ENCODE results near the gene PDE4B. TPM values are rescaled to one million over a fixed set of nuclear protein-coding genes. Genes with fewer than 3 reads are reported as not detected.

The PDE4B gene
- total RNA-seq, 1 donor from 2014 or later, result 3.8 TPM

DNA sequence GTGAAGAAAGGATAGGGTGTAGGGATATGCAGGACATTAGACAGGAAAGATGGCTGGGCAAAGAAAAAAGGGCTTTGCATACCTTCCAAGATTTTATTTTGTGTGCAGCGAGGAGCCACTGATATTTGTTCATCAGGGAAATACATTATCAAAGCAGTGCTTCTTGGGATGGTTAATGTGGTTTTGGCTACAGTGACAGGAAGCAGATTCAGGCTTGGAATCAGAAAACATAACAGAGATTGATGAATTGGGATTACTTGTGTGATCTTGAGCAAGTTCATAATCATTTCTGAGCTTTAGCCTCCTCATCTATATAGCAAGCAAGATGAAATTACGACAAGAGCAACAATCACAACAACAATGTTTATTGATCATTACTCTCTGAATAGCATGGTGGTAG is 492.1 kb downstream of the PDE4B start:
- H3K4me3 ChIP-seq (ENCODE audit: low read depth, low read length), result no peak overlapping the region
- DNase-seq (ENCODE audit: low read depth), result no peak
- TF ChIP-seq, protein P1, sequence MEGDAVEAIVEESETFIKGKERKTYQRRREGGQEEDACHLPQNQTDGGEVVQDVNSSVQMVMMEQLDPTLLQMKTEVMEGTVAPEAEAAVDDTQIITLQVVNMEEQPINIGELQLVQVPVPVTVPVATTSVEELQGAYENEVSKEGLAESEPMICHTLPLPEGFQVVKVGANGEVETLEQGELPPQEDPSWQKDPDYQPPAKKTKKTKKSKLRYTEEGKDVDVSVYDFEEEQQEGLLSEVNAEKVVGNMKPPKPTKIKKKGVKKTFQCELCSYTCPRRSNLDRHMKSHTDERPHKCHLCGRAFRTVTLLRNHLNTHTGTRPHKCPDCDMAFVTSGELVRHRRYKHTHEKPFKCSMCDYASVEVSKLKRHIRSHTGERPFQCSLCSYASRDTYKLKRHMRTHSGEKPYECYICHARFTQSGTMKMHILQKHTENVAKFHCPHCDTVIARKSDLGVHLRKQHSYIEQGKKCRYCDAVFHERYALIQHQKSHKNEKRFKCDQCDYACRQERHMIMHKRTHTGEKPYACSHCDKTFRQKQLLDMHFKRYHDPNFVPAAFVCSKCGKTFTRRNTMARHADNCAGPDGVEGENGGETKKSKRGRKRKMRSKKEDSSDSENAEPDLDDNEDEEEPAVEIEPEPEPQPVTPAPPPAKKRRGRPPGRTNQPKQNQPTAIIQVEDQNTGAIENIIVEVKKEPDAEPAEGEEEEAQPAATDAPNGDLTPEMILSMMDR (conservative IDR thresholded peaks at IDR 0.05; ENCODE audit: low read depth, low read length), result no peak

DNA sequence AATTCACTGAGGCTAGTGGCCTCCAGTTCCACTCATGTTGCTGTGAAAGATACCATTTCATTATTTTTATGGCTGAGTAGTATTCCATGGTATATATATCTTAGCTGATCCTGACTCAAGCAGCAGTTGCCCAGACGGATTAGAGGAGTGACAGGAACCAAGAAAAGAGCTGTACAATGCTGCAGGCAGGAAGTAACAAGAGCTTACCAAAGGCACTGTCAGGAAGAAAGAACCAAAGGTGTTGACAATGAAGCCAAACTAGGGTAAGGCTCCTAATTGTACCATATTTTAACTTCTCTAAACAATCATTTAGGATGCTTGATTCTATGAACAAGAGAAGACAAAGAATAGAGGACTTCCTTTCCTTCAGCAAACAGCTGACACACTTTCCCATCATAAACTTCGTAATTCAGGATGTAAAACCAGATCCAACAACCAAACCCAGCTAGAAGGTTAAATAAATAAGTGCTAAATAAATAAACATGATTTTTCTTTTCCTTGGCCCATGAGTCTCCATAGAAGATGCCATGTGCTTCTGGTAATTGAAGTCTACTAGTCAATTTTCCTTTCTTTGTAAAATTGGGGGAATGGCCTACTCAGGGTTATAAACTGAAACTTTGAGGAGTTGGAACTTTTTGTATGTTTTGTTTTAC is 493.0 kb downstream of the PDE4B start:
- no peak overlapping the region for H3K4me3 ChIP-seq (ENCODE audit: low read depth, low read length)
- DNase-seq (ENCODE audit: low read depth), result no peak
- TF ChIP-seq, protein P1 (conservative IDR thresholded peaks at IDR 0.05; ENCODE audit: low read depth, low read length), result no peak

DNA sequence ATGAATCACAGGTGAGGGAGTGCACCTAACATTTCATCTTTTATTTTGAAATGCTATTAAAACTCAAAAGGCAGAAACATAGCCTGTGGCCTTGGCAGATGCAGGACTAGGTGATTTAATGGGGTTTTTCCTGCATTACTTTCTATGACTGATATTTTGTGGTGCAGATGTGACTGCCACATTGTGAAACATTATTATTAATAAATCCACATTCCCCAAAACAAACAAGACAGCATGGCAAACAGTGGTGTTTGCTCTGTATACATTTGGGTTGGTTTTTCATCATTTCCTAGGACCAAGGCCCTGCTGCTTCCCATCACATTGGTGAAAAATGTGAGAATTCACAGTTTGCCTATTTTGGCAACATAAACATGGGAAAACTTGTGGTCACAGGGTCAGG is 493.6 kb downstream of the PDE4B start:
- TF ChIP-seq, protein P1 (conservative IDR thresholded peaks at IDR 0.05; ENCODE audit: low read depth, low read length), result no peak
- DNase-seq (ENCODE audit: low read depth), result no peak
- no peak overlapping the region for H3K4me3 ChIP-seq (ENCODE audit: low read depth, low read length)

DNA sequence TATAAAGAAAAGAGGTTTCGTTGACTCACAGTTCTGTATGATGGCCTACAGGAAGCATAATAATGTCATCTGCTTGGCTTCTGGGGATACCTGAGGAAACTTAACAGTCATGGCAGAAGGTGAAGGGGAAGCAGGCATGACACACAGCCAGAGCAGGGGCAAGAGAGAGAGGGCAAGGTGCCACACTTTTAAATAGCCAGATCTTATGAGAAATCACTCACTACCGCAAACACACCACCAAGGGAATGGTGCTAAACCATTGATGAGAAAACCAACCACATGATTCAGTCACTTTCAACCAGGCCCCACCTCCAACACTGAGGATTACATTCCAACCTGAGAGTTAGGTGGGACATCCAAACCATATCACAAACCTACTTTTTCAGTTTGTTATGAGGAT is 495.4 kb downstream of the PDE4B start:
- no peak overlapping the region for H3K4me3 ChIP-seq (ENCODE audit: low read depth, low read length)
- DNase-seq (ENCODE audit: low read depth), result no peak
- TF ChIP-seq, protein P1 (conservative IDR thresholded peaks at IDR 0.05; ENCODE audit: low read depth, low read length), result no peak

DNA sequence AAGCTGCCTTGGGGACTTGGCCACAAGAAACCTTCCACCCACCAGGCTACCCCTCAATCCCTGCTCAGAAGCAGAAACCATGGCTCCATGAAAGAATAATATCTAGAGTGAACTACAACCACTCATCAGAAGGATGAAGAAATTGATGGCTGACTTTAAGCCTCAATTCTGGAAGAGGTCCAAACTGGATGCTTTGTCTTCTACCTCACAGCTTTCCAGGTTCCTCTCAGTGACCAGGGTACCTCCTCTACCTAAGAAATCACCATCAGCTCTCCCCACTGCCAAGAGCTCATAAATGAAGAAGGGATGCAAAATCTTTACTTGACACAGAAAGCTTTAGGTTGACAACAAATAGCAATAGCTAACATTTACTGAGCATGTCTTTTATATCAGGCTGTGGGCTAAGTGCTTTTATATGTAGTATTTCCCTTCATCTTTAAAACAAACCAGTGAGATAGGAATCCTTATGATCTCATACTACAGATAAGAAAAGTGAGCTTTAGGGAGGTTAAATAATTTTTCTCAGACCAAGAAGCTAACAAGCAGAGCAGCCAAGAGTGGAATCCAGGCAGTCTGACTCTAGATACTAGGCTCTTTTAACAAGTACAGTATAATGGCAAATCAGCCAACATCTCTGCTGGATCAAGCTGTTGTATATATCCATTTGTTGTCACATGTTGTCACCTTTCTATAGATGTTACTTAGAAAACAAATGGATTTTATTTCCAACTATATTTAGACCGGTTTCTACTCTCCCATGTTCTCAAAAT is 498.3 kb downstream of the PDE4B start:
- no peak overlapping the region for H3K4me3 ChIP-seq (ENCODE audit: low read depth, low read length)
- DNase-seq (ENCODE audit: low read depth), result no peak
- TF ChIP-seq, protein P1 (conservative IDR thresholded peaks at IDR 0.05; ENCODE audit: low read depth, low read length), result no peak

DNA sequence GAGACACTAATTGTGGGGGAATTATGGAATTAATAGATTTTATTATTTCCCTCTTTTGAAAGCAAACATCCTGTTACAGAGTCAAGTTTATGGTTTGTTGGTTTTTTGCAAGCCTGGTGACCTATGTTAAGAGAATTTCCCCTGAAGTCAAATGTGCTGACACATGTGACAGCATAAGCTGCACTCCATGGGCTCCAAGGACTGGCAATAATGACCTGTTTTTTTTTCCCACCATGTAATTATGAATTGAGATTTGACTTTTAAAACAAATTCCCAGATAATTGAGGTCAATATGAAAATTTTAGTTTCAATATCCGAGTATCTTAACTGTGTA is 498.8 kb downstream of the PDE4B start:
- no peak overlapping the region for H3K4me3 ChIP-seq (ENCODE audit: low read depth, low read length)
- TF ChIP-seq, protein P1 (conservative IDR thresholded peaks at IDR 0.05; ENCODE audit: low read depth, low read length), result no peak
- no peak for DNase-seq (ENCODE audit: low read depth)

DNA sequence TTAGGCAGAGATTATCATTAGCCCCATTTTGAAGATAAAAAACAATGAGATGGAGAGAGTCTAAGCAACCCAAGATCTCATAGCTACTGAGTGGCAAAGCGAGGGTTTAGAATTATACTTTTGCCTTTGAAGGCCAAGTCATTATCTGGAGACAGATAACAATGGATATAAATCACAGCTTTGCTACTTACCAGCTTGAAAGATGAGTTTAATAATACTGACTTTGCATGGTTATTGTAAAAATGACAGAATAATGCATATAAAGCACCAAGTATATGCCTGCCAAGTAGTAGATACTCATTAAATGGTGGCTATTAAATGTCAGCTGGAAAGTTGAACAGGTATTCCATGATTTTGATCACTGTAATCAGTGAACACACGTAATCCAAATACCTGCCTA is 499.6 kb downstream of the PDE4B start:
- TF ChIP-seq, protein P1 (conservative IDR thresholded peaks at IDR 0.05; ENCODE audit: low read depth, low read length), result no peak
- no peak for DNase-seq (ENCODE audit: low read depth)
- H3K4me3 ChIP-seq (ENCODE audit: low read depth, low read length), result no peak overlapping the region

All from epithelial cell of proximal tubule (primary cell).